Upper lobe of left lung (tissue), 4 donors: ENCODE data around the gene KDM5A.

Source experiments
- CTCF ChIP-seq, 6 experiments: fragments of 450-650 bp in 4 of 6; fragments of 200-600 bp in 2 of 6; sonication (generic) in 2 of 6; IDR thresholded peaks; one replicate each; pipeline ENCODE4 v1.5.1; 2016 to 2019; ENCODE audit warnings: antibody characterized with exemption in 6 of 6
- POLR2A ChIP-seq, 4 donors: fragments of 450-650 bp; IDR thresholded peaks; one replicate each; pipeline ENCODE4 v1.5.1; 2016 to 2017; ENCODE audit warnings: antibody characterized with exemption in 4 of 4, mild to moderate bottlenecking in 2 of 4

- TF ChIP-seq CTCF (IDR thresholded peaks at IDR 0.05) (peak in 2 of 6 experiments; percentile 14 to 15), POLR2A (IDR thresholded peaks at IDR 0.05) (no peak)
Measured at GRCh38 chr12:321606-322326, 67.4 kb downstream of the KDM5A start.
